ENCODE results near the gene MTF1.

MTF1 gene

DNA sequence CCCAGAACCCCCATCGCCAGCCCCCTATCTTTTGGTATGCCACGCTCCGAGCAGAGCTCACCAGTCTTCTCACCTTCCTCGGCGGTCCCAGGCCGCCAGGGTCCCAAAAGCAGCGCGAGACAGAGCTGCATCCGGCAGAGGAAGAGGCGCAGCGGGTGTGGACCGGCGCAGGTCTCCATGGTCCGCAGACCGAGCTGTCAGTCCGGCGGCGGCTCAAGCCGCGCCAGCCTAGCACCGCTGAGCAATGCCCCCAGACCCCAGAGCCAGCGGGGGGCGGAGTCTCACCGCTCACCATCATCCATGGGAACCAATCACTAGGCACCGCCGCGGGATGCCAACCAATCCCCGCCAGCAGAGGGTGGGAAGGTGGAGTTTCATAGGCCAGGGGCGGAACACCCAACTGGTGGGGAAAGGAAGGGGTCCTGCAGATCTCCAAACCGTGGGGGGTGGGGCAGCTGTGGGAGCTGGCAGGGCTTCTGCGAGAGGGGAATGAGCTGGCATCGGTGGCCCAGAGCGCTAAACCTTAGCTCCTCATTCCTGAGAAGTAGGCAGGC is 94.4 kb downstream of the MTF1 start, which contains the start of gene EPHA10:
Gene EPHA10 (minus strand): TSS at position 233 of the 554 bp plus-strand sequence. CDS start 54 bp downstream, at position 179.
- Histone ChIP-seq H3K9ac (ENCODE audit: insufficient read length, low read depth) (no peak within 1 kb of the TSS), H3K4me1 (ENCODE audit: insufficient read depth, insufficient read length) (peaks cover 15% of the 10 kb centered on the region), H3K27me3 (ENCODE audit: insufficient read depth, insufficient read length) (peaks cover 97% of the 10 kb centered on the region), H3K4me3 (ENCODE audit: insufficient read length, low read depth) (no peak within 1 kb of the TSS), H3K9me3 (ENCODE audit: insufficient read depth, low read length) (no peaks in the 10 kb centered on the region), H3K36me3 (ENCODE audit: insufficient read depth, insufficient read length, low read length) (no peaks in the 10 kb centered on the region)
- DNase-seq (ENCODE audit: low read depth, low spot score), result no peak
- no peak for TF ChIP-seq SUZ12 (IDR thresholded peaks at IDR 0.05; ENCODE audit: extremely low read depth, insufficient read depth, insufficient read length)
- TF ChIP-seq ZNF274 (IDR thresholded peaks at IDR 0.05; ENCODE audit: low read depth, low read length), result no peak
- no peak for TF ChIP-seq YY1 (IDR thresholded peaks at IDR 0.05; ENCODE audit: insufficient read depth, insufficient read length)

DNA sequence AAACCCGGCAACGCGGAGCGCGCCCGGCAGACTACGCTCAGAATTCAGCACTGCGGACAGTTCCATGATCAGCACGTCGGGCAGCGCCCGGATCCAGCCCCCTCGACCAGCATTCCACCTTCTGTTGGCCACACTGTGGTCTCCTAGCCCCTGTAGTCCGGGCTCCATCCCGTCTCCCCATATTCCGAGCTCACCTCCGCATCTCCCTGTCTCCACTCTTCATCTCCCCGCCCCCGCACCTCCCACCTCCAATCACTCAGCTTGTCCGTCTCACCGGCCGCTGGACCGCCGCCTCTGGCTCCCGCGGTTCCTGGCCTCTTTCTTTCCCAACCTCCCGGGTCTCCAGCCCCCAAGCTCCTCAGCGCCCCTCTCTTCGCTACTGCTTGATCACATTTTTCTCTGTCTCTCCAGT is 95.0 kb downstream of the MTF1 start:
- TF ChIP-seq SUZ12 (IDR thresholded peaks at IDR 0.05; ENCODE audit: extremely low read depth, insufficient read depth, insufficient read length) (peak; percentile 96), YY1 (IDR thresholded peaks at IDR 0.05; ENCODE audit: insufficient read depth, insufficient read length) (no peak)
- Histone ChIP-seq H3K27me3 (ENCODE audit: insufficient read depth, insufficient read length) (peaks cover 97% of the 10 kb centered on the region), H3K9me3 (ENCODE audit: insufficient read depth, low read length) (no peaks in the 10 kb centered on the region), H3K4me1 (ENCODE audit: insufficient read depth, insufficient read length) (peaks cover 15% of the 10 kb centered on the region), H3K36me3 (ENCODE audit: insufficient read depth, insufficient read length, low read length) (no peaks in the 10 kb centered on the region), H3K9ac (ENCODE audit: insufficient read length, low read depth) (no peak overlapping the region), H3K4me3 (ENCODE audit: insufficient read length, low read depth) (no peak overlapping the region)
- peak; percentile 76 for DNase-seq (ENCODE audit: low read depth, low spot score)

DNA sequence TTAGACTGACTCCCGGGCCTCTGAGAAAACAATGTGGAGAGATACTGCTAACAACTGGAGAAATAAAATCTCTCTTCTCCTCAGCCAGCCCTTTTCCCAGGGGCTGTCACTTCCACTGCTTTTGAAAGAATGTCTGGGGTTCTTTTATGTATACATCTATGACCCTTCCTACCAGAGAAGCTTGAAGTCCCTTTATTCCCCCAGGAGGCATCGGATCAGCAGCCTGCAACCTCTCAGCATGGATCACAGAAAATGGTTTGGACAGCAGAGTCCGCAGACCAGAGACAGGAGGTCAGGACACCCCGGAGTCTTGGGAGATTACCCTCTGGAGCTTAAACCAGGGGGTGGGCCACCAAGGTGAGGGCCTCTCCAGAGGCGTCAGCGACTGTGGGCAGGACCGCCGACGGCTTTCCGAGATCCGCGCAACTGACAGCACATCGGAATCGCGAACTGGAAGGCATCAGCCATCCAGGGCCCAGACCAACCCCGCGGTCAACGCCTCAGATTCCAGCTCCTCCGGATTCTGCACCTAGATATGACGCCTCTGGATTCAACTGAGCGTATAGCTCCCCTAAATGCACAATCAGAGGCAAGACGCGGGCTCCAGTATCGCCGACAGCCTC is 95.5 kb downstream of the MTF1 start:
- Histone ChIP-seq H3K4me3 (ENCODE audit: insufficient read length, low read depth) (no peak overlapping the region), H3K4me1 (ENCODE audit: insufficient read depth, insufficient read length) (peaks cover 15% of the 10 kb centered on the region), H3K9me3 (ENCODE audit: insufficient read depth, low read length) (no peaks in the 10 kb centered on the region), H3K27me3 (ENCODE audit: insufficient read depth, insufficient read length) (peaks cover 97% of the 10 kb centered on the region), H3K9ac (ENCODE audit: insufficient read length, low read depth) (no peak overlapping the region), H3K36me3 (ENCODE audit: insufficient read depth, insufficient read length, low read length) (no peaks in the 10 kb centered on the region)
- no peak for DNase-seq (ENCODE audit: low read depth, low spot score)
- no peak for TF ChIP-seq ZNF274 (IDR thresholded peaks at IDR 0.05; ENCODE audit: low read depth, low read length)
- TF ChIP-seq SUZ12 (IDR thresholded peaks at IDR 0.05; ENCODE audit: extremely low read depth, insufficient read depth, insufficient read length), result no peak
- no peak for TF ChIP-seq YY1 (IDR thresholded peaks at IDR 0.05; ENCODE audit: insufficient read depth, insufficient read length)

DNA sequence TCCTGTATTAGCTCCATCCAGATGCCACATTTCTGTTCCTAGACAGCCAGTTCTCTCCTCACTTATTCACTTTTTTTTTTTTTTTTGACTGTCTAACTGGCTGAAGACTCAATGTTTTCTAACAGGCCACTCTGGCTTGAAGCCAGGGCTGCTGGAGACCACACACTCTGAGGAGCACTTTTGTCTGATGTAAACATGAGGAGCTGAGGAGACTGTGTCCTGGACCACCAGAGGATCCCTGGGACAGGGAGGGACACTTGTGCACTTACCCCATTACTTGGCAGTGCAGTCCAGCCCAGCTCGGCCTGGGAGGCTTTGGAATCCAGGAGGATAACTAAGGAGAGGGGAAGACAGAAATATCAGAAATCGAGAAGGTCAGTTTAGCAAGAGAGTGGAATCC is 96.9 kb downstream of the MTF1 start:
- DNase-seq (ENCODE audit: low read depth, low spot score), result no peak
- peaks cover 15% of the 10 kb centered on the region for H3K4me1 ChIP-seq (ENCODE audit: insufficient read depth, insufficient read length)
- TF ChIP-seq YY1 (IDR thresholded peaks at IDR 0.05; ENCODE audit: insufficient read depth, insufficient read length), result no peak
- TF ChIP-seq SUZ12 (IDR thresholded peaks at IDR 0.05; ENCODE audit: extremely low read depth, insufficient read depth, insufficient read length), result no peak
- TF ChIP-seq ZNF274 (IDR thresholded peaks at IDR 0.05; ENCODE audit: low read depth, low read length), result no peak
- no peaks in the 10 kb centered on the region for H3K36me3 ChIP-seq (ENCODE audit: insufficient read depth, insufficient read length, low read length)
- no peak overlapping the region for H3K9ac ChIP-seq (ENCODE audit: insufficient read length, low read depth)
- no peak overlapping the region for H3K4me3 ChIP-seq (ENCODE audit: insufficient read length, low read depth)
- H3K9me3 ChIP-seq (ENCODE audit: insufficient read depth, low read length), result no peaks in the 10 kb centered on the region
- peaks cover 99% of the 10 kb centered on the region for H3K27me3 ChIP-seq (ENCODE audit: insufficient read depth, insufficient read length)

DNA sequence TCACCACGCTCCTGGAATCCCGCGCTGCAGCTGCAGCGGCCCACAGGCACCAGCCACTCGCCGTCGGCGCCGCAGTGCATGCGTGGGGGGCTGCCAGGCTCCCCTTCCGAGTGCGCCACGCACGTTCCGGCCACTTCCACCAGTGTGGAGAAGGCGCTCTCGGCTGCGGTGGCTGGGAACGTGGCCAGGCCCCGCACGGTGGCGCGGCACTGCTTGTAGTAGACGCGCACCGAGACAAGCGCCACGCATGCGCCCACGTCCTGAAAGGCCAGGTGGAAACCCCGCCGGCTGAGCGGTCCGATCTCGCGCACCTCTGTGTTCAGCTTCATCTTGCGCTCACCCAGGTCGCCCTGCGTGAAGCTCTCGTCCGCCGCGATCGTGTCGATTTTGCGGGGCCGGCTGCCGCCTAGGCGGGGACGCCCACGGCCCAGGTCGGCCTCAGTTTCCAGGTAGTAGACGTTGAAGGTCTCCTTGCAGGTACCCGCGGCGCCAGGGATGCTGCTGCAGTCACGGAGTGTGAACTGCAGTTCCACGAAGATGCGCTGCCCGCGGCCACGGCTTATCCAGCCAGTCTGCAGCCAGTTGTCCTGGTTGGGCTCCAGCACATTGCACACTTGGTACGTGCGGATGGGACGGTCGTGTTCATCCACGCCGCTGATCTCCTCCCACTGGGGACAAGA is 97.8 kb downstream of the MTF1 start:
- Histone ChIP-seq H3K27me3 (ENCODE audit: insufficient read depth, insufficient read length) (peaks cover 99% of the 10 kb centered on the region), H3K9me3 (ENCODE audit: insufficient read depth, low read length) (no peaks in the 10 kb centered on the region), H3K4me3 (ENCODE audit: insufficient read length, low read depth) (no peak overlapping the region), H3K9ac (ENCODE audit: insufficient read length, low read depth) (no peak overlapping the region), H3K36me3 (ENCODE audit: insufficient read depth, insufficient read length, low read length) (no peaks in the 10 kb centered on the region), H3K4me1 (ENCODE audit: insufficient read depth, insufficient read length) (peaks cover 8% of the 10 kb centered on the region)
- TF ChIP-seq ZNF274 (IDR thresholded peaks at IDR 0.05; ENCODE audit: low read depth, low read length), result no peak
- no peak for DNase-seq (ENCODE audit: low read depth, low spot score)
